ENCODE measurements around the gene OR6V1. TPM values are rescaled to one million over a fixed set of nuclear protein-coding genes. Genes with fewer than 3 reads are reported as not detected.

OR6V1 gene
- total RNA-seq, 4 donors from 2014 or later: not detected

DNA sequence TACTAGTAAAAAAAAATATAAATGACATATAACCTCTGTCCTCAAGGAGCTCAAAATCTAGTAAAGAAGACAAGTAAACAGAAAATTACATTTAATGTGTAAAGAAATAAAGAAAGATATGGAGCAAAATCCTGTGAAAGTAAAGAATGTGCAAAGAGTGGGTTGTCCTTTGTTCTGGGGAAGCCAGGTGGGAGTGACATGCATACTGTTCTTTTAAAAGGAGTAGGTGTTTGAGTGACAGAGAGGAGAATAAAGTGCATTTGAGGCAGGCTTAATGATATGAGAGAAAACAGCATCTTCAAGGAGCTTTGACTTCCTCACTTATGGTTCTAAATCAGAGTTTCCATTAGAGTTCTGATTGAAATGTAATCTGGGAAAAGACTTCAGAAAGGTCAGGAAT is 22.0 kb downstream of the OR6V1 start:
- TF ChIP-seq, protein P1, sequence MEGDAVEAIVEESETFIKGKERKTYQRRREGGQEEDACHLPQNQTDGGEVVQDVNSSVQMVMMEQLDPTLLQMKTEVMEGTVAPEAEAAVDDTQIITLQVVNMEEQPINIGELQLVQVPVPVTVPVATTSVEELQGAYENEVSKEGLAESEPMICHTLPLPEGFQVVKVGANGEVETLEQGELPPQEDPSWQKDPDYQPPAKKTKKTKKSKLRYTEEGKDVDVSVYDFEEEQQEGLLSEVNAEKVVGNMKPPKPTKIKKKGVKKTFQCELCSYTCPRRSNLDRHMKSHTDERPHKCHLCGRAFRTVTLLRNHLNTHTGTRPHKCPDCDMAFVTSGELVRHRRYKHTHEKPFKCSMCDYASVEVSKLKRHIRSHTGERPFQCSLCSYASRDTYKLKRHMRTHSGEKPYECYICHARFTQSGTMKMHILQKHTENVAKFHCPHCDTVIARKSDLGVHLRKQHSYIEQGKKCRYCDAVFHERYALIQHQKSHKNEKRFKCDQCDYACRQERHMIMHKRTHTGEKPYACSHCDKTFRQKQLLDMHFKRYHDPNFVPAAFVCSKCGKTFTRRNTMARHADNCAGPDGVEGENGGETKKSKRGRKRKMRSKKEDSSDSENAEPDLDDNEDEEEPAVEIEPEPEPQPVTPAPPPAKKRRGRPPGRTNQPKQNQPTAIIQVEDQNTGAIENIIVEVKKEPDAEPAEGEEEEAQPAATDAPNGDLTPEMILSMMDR (IDR thresholded peaks at IDR 0.05; ENCODE audit: low read depth): no peak

DNA sequence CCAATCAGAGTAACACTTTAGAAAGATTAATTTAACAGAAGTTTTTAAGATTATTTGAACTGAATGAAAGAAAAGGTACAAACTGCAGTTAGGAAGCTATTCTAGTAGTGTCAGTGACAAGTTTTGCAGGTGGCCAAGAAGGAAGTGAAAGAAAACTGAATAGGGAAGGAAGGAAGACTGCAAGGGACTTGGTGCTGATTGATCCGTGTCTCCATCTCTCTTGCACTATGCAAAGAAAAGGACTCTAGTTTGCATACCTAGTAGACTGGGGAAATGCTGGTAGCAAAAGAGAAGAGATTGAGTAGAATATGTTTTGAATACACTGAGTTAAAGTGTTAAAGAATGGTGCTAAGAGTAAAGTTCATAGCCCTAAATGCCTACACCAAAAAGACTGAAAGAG is 33.0 kb downstream of the OR6V1 start:
- TF ChIP-seq, protein P1 (IDR thresholded peaks at IDR 0.05; ENCODE audit: low read depth): no peak

DNA sequence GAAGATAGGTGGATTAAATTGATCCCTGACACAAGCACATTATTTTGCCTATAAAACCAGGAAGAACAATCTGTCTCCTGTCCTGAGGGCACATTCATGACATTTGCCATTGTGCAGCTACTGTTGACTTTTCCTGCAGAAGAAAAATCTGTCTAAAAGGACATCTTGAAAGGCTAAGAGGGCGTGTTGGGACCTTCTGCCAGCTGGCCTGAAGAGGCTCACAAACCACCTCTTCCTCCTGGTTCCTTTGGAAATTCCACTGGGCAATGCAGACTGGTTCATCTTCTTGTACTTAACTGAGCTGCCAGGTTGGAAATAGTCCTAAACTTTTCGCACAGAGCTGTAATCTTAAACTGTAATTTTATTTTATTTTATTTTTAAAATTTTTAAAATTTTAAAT is 44.0 kb downstream of the OR6V1 start:
- TF ChIP-seq, protein P1 (IDR thresholded peaks at IDR 0.05; ENCODE audit: low read depth): no peak

Other genes with a start within 250 kb of the OR6V1 start
- gene EPHB6, start 197.3 kb upstream of the OR6V1 start, total RNA-seq: 10 to 100 TPM in 3 of 4 donors, 1 to 10 TPM in 1; 5.1 to 20.3 (median 15.5) TPM
- gene TRPV6, start 166.6 kb upstream of the OR6V1 start, total RNA-seq: under 1 TPM in 1 of 4 donors, not detected in 3; under 0.01 TPM
- not detected for gene TRPV5, start 118.6 kb upstream of the OR6V1 start, total RNA-seq
- gene LLCFC1, start 112.9 kb upstream of the OR6V1 start, total RNA-seq: not detected
- gene KEL, start 90.0 kb upstream of the OR6V1 start, total RNA-seq: under 1 TPM in 2 of 4 donors, not detected in 2; 0.51 to 0.88 TPM
- not detected for gene OR9A2, start 25.2 kb upstream of the OR6V1 start, total RNA-seq
- gene PIP, start 79.7 kb downstream of the OR6V1 start, total RNA-seq: not detected
- gene TAS2R39, start 131.1 kb downstream of the OR6V1 start, total RNA-seq: not detected
- gene TAS2R40, start 169.7 kb downstream of the OR6V1 start, total RNA-seq: not detected
- 100 to 1,000 TPM; 179 to 264 (median 208) TPM for gene GSTK1, start 211.1 kb downstream of the OR6V1 start, total RNA-seq
- 10 to 100 TPM in 1 of 4 donors, under 1 TPM in 1, not detected in 2; 0.66 to 11.9 TPM for gene TMEM139, start 232.6 kb downstream of the OR6V1 start, total RNA-seq
- gene CASP2, start 236.0 kb downstream of the OR6V1 start, total RNA-seq: 10 to 100 TPM; 15.6 to 25.3 (median 17.6) TPM